ENCODE measurements around the gene MSH5. TPM values are rescaled to one million over a fixed set of nuclear protein-coding genes. Genes with fewer than 3 reads are reported as not detected.

The MSH5 gene
- polyA plus RNA-seq, 2 of the 4 experiments (the other 2 are of a cell fraction) = 17.4 to 36.5 TPM

GRCh38 chr6:31729979-31730630 lies 9.7 kb upstream of the MSH5 start:
- TF ChIP-seq TFCP2L1 (CRISPR knock-in tag; IDR thresholded peaks at IDR 0.05) = peak; percentile 48; the same call in 1 of the 2 replicates
- TF ChIP-seq FOSB (CRISPR knock-in tag; IDR thresholded peaks at IDR 0.05) = peak; percentile 86
- TF ChIP-seq BHLHE40 (IDR thresholded peaks at IDR 0.05; ENCODE audit: low read depth, low read length) = no peak
- TF ChIP-seq RARB (CRISPR knock-in tag; IDR thresholded peaks at IDR 0.05) = no peak
- 0 out of 2 replicates have a peak, but pooled peaks have one; percentile 35 for TF ChIP-seq HMGXB4 (CRISPR knock-in tag; IDR thresholded peaks at IDR 0.05; ENCODE audit: borderline replicate concordance)
- TF ChIP-seq JUN (IDR thresholded peaks at IDR 0.05) = peak; percentile 23 to 73; a peak in 3 of 5 replicates
- peak; percentile 90 for TF ChIP-seq PBX3 (IDR thresholded peaks at IDR 0.05)
- TF ChIP-seq BCL3 (IDR thresholded peaks at IDR 0.05) = peak; percentile 44; the same call in 1 of the 3 replicates
- TF ChIP-seq PHF8 (IDR thresholded peaks at IDR 0.05; ENCODE audit: borderline replicate concordance, low read depth) = no peak
- peak; percentile 76; the same call in 1 of the 2 replicates for TF ChIP-seq HOXA7 (CRISPR knock-in tag; IDR thresholded peaks at IDR 0.05)
- peak; percentile 30; the same call in 1 of the 2 replicates for TF ChIP-seq REST (IDR thresholded peaks at IDR 0.05)
- peak overlapping the region; percentile 58 for H3K4me3 ChIP-seq
- CTCF ChIA-PET = interaction anchor here (0.6 to 4.7 kb wide), 22 partner anchors 9 to 222 kb away, joined by 3 to 30 read pairs (median 5); partner anchors contain the start of genes LSM2, LY6G5C, LY6G6D and MSH5
- DNase-seq (ENCODE audit: low read depth in 1 of 2, low spot score in 1 of 2) (peak; percentile 53 to 81), ATAC-seq (peak; percentile 63 to 83), FAIRE-seq (no peak)
- POLR2A ChIA-PET = interaction anchor here (0.5 to 2.0 kb wide), 6 partner anchors 9 to 189 kb away, joined by 3 to 9 read pairs (median 4); partner anchors contain the start of genes ABHD16A, DDX39B, HSPA1A and HSPA1B
- peak overlapping the region; percentile 83 for H3K4me2 ChIP-seq
- peaks cover 17% of the 10 kb centered on the region for H3K4me1 ChIP-seq
- H3K27ac ChIP-seq = peak overlapping the region; percentile 76 to 95
- WGBS (ENCODE audit: missing lambda C conversion rate) = 9% methylated on average over 23 of the region's 46 CpGs
- H3K9me3 ChIP-seq = no peaks in the 10 kb centered on the region

- ChIA-PET POLR2A (interaction anchor here (0.5 to 2.0 kb wide), 5 partner anchors 9 to 189 kb away, joined by 3 to 9 read pairs (median 4); partner anchors contain the start of genes DDX39B, HSPA1A, HSPA1B and HSPA1L), CTCF (interaction anchor here (0.6 to 4.7 kb wide), 9 partner anchors 9 to 222 kb away, joined by 3 to 30 read pairs (median 6); partner anchors contain the start of genes LSM2, LY6G5C and MSH5)
- WGBS (ENCODE audit: missing lambda C conversion rate) = 87% methylated on average over 11 of the region's 11 CpGs
- H3K4me3 ChIP-seq = peak overlapping the region; percentile 58; the same call in 2 of the 3 replicates
- peak overlapping the region; percentile 83 for H3K4me2 ChIP-seq
- DNase-seq (ENCODE audit: low read depth in 1 of 2, low spot score in 1 of 2) (no peak), ATAC-seq (no peak), FAIRE-seq (no peak)
- peak overlapping the region in 1 of 2 experiments; percentile 95; a peak in 4 of 6 replicates for H3K27ac ChIP-seq
- TF ChIP-seq NPAS2 (CRISPR knock-in tag; IDR thresholded peaks at IDR 0.05; ENCODE audit: borderline replicate concordance) (no peak), GATA3 (IDR thresholded peaks at IDR 0.05; ENCODE audit: borderline replicate concordance) (no peak), HMGXB4 (CRISPR knock-in tag; IDR thresholded peaks at IDR 0.05; ENCODE audit: borderline replicate concordance) (no peak), TP53 (CRISPR knock-in tag; IDR thresholded peaks at IDR 0.05) (no peak), BCL3 (IDR thresholded peaks at IDR 0.05) (no peak), EHF (CRISPR knock-in tag; IDR thresholded peaks at IDR 0.05) (no peak), JUNB (IDR thresholded peaks at IDR 0.05) (no peak)
- peaks cover 17% of the 10 kb centered on the region for H3K4me1 ChIP-seq
- no peaks in the 10 kb centered on the region for H3K9me3 ChIP-seq
These were observed 9.1 kb upstream of the MSH5 start for GRCh38 chr6:31730631-31731086.

Measured in A549 (cell line).